GM21528 (cell line): ENCODE data around the gene SNCG.
"Not testable (repeated sequence)": the region's sequence is repeated elsewhere in the genome, so short reads cannot be mapped to it uniquely, and the experiment has no call there.

Experiments used
- ATAC-seq: cut with Tn5 transposase; IDR thresholded peaks from one replicate; pipeline ENCODE4 v1.9.1; 2021; ENCODE audit warnings: mild to moderate bottlenecking, moderate library complexity; ENCODE audit not compliant: unreplicated experiment, low FRiP score

SNCG gene

DNA sequence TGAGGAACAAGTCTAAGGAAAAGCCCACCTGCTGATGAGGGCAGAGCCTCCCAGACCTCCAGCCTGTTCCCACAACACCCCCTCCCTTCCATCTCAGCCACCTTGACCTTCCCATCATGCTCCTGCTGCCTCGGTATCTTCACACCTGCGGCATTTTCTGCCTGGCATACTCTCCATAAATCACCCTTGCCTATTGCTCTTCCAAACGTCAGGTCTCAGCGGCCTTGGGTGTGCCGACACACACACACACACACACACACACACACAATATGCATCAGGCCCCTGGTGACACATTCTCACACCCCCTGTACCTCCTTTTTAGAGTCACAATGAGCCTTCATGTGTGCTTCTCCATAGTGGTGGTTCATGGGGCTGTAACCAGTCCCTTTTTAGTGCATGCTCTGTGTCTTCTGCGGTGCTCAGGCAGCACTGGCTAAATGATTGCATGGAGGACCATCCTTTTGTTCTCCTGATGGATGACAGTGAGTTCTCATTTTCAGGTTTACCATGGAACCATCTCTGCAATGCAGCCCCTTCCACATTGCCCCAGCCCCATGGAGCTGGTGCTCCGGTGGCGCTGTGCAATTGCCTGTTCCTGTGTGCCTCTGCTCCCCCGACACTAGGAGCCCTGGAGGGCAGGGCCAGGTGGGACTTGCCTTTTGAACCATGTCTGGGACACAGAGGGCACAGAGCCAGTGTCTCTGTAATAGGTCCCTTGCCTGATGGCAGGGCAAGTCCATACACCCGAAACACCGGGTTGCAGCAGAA, 14.4 kb downstream of the SNCG start:
- no peak for ATAC-seq

DNA sequence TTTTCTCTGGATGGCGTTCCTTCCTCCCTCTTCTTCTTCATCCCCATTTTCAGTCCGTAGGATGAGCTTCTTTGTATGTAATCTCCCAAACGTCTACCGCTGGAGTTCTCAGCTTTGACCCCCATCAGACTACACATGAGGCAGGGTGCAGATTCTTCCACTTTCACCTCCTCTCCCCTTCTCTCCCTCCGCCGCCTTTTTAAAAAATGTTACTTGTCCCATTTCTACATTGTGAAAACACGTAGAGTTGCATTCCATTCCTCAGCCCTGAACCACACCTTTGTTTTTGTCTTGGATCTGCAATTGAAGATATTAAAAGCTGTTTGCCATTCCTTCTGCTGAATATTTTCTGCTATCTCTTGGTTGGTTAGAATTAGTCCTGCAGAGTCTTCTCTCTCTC, 16.1 kb downstream of the SNCG start:
- no peak for ATAC-seq

DNA sequence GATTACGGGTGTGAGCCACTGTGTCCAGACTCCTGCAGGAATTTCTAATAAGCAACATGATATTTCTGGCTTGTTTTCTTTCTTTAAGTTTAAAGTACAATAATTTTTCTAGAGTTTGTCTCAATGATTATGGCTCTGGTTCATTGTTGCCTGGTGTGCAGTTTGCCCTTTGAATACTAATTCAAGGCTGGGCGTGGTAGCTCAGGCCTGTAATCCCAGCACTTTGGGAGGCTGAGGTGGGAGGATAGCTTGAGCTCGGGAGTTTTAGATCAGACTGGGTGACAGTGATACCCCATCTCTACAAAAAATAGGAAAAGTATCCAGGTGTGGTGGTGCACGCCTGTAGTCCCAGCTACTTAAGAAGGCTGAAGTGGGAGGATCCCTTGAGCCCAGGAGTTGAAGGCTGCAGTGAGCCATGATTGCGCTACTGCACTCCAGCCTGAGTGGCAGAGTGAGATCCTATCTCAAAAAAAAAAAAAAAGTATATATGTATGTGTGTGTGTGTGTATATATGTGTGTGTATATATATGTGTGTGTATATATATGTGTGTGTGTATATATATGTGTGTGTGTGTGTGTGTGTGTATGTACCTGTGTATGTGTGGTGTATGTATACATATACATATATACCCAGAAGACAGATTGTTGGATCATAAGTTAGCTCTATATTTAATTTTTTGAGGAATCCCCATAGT, 18.1 kb downstream of the SNCG start:
- no peak for ATAC-seq

DNA sequence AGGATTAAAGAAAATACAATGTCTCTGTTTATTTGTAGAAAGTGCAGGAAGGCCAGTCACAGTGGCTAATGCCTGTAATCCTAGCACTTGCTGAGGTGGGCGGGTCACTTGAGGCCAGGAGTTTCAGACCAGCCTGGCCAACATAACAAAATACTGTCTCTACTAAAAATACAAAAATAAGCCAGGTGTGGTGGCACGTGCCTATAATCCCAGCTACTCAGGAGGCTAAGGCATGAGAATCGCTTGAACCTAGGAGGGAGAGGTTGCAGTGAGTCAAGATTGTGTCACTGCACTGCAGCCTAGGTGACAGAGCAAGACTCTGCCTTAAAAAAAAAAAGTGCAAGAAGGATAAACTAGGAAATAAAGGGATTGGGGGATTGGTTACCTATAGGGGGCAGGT, 20.1 kb downstream of the SNCG start:
- ATAC-seq = not testable (repeated sequence)

DNA sequence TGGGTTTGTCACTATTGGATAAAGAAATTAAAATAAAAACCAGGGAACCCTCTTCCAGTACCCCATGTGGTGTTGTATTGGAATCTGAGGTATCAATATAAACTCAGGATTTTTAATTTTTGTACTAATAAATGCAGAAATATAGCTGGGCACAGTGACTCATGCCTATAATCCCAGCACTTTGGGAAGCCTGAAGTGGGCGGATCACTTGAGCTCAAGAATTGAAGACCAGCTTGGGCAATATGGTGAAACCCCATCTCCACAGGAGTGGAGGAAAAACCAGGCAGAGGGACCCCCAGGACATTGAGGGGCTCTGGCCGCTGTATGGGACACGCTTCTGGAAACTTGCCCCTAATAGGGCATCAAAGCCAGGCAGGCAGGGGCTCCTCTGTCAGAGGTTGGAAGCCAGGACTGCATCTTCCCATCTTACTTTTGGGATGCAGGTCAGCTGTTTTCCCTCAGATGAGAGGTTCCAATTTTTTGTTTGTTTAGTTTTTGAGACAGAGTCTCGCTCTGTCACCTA, 21.0 kb downstream of the SNCG start:
- no peak for ATAC-seq

DNA sequence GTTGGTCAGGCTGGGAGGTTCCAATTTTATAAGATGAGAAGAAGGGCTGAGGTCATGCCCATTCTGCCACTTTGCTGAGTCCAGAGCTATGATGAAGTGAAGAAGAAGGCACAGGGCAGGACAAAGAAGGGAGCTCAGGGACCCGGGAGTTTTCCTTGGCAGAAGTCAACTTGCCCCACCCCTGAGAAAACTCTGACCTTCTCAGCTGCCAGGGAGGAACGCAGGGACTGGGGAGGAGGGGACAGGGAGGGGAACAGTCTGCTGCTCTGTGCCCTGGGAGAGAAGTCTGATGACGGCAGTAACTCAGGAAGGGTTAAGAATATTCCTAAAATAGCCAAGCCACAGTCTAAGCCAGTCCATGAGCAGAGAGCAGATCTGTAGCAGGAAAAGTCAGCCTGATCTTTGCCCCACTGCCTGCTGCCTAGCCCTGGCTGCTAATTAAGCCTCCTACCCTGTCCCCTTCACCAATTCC, 21.6 kb downstream of the SNCG start:
- no peak for ATAC-seq

DNA sequence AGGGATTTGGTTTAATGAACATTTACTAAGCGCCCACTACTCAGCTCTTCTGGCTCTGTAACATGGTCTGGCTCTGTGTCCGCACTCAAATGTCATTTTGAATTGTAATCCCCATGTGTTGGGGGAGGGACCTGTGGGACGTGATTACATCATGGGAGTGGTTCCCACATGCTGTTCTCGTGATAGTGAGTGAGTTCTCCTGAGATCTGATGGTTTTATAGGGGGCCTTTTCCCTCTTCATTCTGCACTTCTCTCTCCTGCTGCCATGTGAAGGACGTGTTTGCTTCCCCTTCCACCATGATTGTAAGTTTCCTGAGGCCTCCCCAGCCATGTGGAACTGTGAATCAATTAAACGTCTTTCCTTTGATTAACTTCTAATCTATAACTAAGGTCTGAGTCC, 22.6 kb downstream of the SNCG start:
- not testable (repeated sequence) for ATAC-seq

DNA sequence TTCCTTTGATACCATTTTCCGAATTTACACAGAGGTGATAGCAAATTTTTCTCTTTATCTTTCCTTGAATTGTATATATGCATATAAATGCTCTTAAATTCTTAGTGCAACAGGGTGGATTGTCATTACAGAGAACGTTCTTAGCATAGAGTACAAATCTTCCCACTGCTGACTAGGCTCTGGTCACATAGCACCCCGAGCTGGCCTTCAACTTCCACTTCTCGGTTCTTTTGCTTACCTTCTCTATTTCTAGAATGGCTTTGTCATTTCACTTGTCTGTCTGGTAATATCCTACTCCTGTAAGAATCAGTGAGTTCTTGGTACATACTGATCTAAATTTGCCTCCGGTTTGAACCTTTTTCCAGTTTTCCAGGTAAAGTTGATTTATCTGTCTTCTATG, 23.3 kb downstream of the SNCG start:
- no peak for ATAC-seq

DNA sequence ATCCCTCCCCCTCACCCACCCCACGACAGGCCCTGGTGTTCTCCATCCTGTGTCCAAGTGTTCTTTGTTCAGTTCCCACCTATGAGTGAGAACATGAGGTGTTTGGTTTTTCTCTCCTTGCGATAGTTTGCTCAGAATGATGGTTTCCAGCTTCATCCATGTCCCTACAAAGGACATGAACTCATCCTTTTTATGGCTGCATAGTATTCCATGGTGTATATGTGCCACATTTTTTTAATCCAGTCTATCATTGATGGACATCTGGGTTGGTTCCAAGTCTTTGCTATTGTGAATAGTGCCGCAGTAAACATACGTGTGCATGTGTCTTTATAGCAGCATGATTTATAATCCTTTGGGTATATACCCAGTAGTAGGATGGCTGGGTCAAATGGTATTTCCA, 26.1 kb downstream of the SNCG start:
- ATAC-seq = not testable (repeated sequence)

DNA sequence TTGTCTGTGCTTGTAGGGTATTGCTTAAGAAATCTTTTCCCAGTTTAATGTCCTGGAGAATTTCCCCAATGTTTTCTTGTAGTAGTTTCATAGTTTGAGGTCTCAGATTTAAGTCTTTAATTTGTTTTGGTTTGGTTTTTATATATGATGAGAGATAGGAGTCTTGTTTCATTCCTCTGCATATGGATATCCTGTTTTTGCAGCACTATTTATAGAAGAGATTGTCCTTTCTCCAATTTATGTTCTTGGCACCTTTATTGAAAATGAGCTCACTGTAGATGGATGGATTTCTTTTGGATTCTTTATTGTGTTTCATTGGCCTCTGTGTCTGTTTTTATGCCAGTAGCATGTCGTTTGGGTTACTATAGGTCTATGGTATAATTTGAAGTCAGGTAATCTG, 30.1 kb downstream of the SNCG start:
- ATAC-seq = no peak

DNA sequence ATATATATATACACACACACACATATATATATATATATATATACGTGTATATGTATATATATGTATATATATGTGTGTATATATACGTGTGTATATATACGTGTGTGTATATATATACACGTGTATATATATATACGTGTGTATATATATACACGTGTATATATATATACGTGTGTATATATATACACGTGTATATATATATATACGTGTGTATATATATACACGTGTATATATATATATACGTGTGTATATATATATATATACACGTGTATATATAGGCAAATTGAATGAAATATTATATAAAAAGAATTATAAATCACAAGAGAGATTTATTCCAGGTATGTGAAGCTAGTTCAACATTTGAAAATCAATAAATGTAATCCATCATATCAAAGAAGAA, 33.0 kb downstream of the SNCG start:
- not testable (repeated sequence) for ATAC-seq

DNA sequence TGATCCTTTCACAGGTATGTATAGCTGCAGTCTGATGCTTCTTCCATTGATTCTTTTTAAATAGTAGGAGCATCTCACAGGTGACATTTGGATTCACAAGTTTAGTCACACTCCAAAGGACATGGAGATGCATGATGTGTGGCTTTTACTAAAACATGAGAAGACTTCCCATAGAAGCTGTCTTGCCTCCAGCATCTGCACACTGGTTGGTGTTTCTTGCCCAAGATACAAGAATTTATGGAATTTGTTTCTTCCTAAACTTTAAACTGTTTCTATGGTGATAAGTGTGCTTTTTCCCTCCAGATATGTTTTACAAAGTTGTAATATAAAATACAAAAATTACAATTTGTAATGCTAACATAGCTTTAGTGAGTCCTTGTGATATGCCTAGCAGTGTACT, 34.1 kb downstream of the SNCG start:
- ATAC-seq = no peak

DNA sequence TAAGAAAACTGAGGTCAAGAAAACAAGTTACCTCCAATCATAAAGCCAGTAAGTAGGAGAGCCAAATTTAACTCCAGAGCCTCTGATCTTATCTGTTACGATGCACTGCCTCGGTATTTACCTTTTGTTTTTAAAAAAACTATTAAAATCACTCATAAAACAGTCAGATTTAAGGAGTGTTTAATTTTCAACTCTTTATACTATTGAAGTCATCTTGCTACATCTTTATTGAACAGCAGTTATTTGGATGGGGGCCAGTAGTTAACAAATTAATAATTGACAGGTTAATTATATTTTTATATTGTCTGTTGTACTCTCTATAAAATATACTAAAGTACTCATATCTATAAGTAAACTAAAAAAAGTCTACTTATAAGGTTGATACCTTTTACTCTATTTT, 34.5 kb downstream of the SNCG start:
- ATAC-seq = no peak

DNA sequence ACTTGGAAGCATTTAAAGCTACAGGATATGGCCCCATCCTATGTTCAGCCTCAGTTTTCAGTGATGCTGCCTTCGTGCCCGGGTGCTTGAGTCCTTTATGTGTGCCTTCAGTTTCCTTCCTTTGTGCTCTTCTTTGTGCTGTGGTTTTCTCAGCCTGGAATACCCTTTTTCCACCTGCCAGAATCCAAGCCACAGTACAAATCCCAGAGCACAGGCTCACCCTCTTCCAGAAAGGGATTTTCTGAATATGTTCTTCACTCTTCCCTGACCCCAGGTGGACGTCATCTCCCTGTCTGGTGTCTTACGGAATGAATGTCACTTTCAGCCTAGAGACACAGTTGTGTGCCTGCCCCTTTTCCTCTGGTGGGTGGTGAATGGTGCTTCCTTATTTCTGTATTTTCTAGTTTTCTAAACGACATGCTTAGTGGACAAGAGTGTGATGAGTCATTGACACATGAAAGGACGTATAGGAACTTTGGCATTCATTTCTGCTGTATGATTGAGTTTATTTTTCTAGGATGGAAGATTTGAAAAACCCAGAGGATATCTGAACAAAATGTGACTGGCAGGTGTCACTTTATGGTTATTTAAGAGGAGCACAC, 41.5 kb downstream of the SNCG start:
- not testable (repeated sequence) for ATAC-seq

DNA sequence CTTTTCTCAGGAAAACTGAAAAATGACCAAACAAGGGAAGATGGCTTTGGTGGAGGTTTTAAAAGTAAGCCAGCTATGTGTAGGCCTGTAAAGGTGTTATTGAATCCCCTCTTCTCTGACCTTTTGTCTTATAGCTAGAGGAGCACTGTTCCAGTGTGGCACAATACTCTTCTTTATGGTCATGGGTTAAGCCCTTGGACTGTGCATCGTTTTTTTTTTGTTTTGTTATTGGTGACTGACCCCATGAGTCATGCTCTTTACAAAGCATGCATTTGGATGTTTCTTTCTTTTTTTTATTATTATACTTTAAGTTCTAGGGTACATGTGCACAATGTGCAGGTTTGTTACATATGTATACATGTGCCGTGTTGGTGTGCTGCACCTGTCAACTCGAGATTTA, 42.1 kb downstream of the SNCG start:
- no peak for ATAC-seq

DNA sequence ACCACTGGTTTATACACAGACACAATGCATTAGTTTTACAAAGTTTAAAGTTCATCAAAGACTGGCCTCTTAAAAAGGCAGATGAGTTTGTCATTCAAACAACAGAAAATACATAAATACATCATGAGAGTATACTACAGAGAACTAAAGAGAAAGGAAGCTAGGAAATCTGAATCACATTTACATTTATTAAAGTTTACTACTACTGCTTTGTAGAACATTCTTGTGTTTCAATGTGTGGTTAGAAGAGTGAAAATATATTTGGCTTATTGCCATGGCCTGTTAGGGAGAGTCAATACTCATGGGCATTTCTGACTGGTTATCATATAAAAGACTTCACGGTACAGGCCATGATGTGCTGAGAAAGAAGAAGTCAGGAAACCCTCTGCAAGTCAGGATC, 48.7 kb downstream of the SNCG start:
- not testable (repeated sequence) for ATAC-seq

DNA sequence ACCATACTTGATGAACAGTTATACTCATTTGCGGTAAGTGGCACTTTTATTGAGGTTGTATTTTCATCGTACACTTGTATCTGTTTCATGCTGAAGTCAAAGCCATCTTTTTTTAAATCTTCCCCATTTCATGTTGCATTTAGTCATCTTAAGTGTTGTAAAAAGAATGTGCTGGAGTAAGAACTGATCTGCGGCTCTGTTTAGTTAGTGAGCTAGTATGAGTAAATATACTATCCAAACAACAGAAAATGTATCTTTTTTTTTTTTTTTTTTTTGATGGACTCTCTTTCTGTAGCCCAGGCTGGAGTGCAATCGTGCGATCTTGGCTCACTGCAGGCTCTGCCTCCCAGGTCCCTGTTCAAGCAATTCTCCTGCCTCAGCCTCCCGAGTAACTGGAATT, 49.3 kb downstream of the SNCG start:
- not testable (repeated sequence) for ATAC-seq

DNA sequence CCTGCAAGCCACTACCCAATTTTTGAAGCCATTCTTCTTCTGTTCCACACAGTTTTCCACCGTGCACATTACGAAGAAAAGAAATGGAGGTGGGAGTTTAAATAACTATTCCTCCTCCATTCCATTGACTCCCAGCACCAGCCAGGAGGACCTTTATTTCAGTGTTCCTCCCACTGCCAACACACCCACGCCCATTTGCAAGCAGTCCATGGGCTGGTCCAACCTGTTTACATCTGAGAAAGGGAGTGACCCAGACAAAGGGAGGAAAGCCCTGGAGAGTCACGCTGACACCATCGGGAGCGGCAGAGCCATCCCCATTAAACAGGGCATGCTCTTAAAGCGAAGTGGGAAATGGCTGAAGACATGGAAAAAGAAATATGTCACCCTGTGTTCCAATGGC, 49.9 kb downstream of the SNCG start:
- ATAC-seq = not testable (repeated sequence)

DNA sequence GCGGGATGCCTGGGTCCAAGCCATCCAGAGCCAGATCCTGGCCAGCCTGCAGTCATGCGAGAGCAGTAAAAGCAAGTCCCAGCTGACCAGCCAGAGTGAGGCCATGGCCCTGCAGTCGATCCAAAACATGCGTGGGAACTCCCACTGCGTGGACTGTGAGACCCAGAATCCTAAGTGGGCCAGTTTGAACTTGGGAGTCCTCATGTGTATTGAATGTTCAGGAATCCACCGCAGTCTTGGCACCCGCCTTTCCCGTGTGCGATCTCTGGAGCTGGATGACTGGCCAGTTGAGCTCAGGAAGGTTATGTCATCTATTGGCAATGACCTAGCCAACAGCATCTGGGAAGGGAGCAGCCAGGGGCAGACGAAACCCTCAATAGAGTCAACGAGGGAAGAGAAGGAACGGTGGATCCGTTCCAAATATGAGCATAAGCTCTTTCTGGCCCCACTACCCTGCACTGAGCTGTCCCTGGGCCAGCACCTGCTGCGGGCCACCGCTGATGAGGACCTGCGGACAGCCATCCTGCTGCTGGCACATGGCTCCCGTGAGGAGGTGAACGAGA, 50.8 kb downstream of the SNCG start:
- ATAC-seq = not testable (repeated sequence)
